Mucosa of descending colon (tissue), 3 donors: ENCODE data around the gene CMTM8. TPM values are rescaled to one million over a fixed set of nuclear protein-coding genes. Genes with fewer than 3 reads are reported as not detected.

Experiments used
- ATAC-seq: fragments of 200-7000 bp; cut with Tn5 transposase; one replicate; pipeline ENCODE4 v1.9.1; 2020; ENCODE audit warnings: mild to moderate bottlenecking, moderate library complexity
- DNase-seq, 3 donors: peaks; one replicate each; pipeline ENCODE4 v3.0.0-alpha.2; 2020
- H3K36me3 ChIP-seq: fragments of 200-600 bp; one replicate; pipeline ENCODE4 v1.8.0; 2021; ENCODE audit warnings: low read depth, mild to moderate bottlenecking
- H3K4me1 ChIP-seq: fragments of 200-600 bp; one replicate; pipeline ENCODE4 v1.8.0; 2021; ENCODE audit warnings: low read depth, mild to moderate bottlenecking
- H3K4me3 ChIP-seq: fragments of 200-600 bp; one replicate; pipeline ENCODE4 v1.8.0; 2021; ENCODE audit warnings: mild to moderate bottlenecking
- H3K9me3 ChIP-seq: fragments of 200-600 bp; one replicate; pipeline ENCODE4 v1.8.0; 2021; ENCODE audit warnings: mild to moderate bottlenecking
- CTCF ChIP-seq: fragments of 200-600 bp; IDR thresholded peaks from one replicate; pipeline ENCODE4 v1.8.0; 2022; ENCODE audit warnings: antibody characterized with exemption, mild to moderate bottlenecking
- intact Hi-C, 2 donors: fragments of 100-400 bp; cut with DNase I in 1 of 2; cut with micrococcal nuclease in 1 of 2; formaldehyde crosslinking; loops; one replicate each; pipeline versions ENCODE4 v1.11.0 to v1.11.1; 2022; cut with DNase I, micrococcal nuclease
- total RNA-seq, 3 donors: library from RNA; stranded (reverse); fragmentation: NEBNext Ultra II Directional in 2 of 3; extraction: Animal tissue kit (Norgen Biotek cat#: 25700) in 2 of 3; gene quantifications; one replicate each; pipeline versions ENCODE4 v1.2.1 to v1.2.4, GENCODE V29; 2021 to 2023
- donor health status: DM: no; HTN: no; CAD: no; lungs with moderate emphysema.
- donor health status: DM: no; HTN: no; CAD: no.
- donor health status: DM: no; HTN: yes; CAD: no.

The CMTM8 gene
- total RNA-seq, 3 donors from 2014 or later = 3.5 to 10.5 (median 8.4) TPM

- Histone ChIP-seq H3K9me3 (no peaks in the 10 kb centered on the region), H3K36me3 (no peaks in the 10 kb centered on the region), H3K4me1 (no peaks in the 10 kb centered on the region), H3K4me3 (no peak overlapping the region)
- intact Hi-C loops = loop anchor here in 1 of 2 donors (10.0 kb wide), 1 partner anchor 101 kb away; no protein-coding TSS in a partner anchor
- TF ChIP-seq CTCF = no peak
- DNase-seq = no peak
- ATAC-seq = no peak
Observed at GRCh38 chr3:32373844-32374243, 135.4 kb downstream of the CMTM8 start.

GRCh38 chr3:32374788-32375595, 136.5 kb downstream of the CMTM8 start:
- peak; percentile 76 for ATAC-seq
- no peak overlapping the region for H3K4me3 ChIP-seq
- TF ChIP-seq CTCF = peak; percentile 18
- intact Hi-C loops = loop anchor here (5.0 to 10.0 kb wide), 2 partner anchors 92 to 100 kb away; no protein-coding TSS in a partner anchor
- H3K4me1 ChIP-seq = no peaks in the 10 kb centered on the region
- H3K36me3 ChIP-seq = no peaks in the 10 kb centered on the region
- peak in 1 of 3 donors; percentile 94 for DNase-seq
- no peaks in the 10 kb centered on the region for H3K9me3 ChIP-seq

- intact Hi-C loops = loop anchor here (5.0 to 10.0 kb wide), 2 partner anchors 92 to 99 kb away; no protein-coding TSS in a partner anchor
- no peaks in the 10 kb centered on the region for H3K9me3 ChIP-seq
- no peak for TF ChIP-seq CTCF
- ATAC-seq (no peak), DNase-seq (no peak)
- no peaks in the 10 kb centered on the region for H3K36me3 ChIP-seq
- no peak overlapping the region for H3K4me3 ChIP-seq
- H3K4me1 ChIP-seq = no peaks in the 10 kb centered on the region
Observed at GRCh38 chr3:32375596-32375930, 137.1 kb downstream of the CMTM8 start.

- H3K4me1 ChIP-seq = no peaks in the 10 kb centered on the region
- intact Hi-C loops = loop anchor here (5.0 to 10.0 kb wide), 2 partner anchors 91 to 99 kb away; no protein-coding TSS in a partner anchor
- H3K4me3 ChIP-seq = no peak overlapping the region
- ATAC-seq (peak; percentile 64), DNase-seq (no peak)
- no peaks in the 10 kb centered on the region for H3K9me3 ChIP-seq
- TF ChIP-seq CTCF = no peak
- no peaks in the 10 kb centered on the region for H3K36me3 ChIP-seq
Observed at GRCh38 chr3:32376115-32376514, 137.6 kb downstream of the CMTM8 start.

- intact Hi-C loops = loop anchor here (5.0 to 10.0 kb wide), 2 partner anchors 87 to 95 kb away; no protein-coding TSS in a partner anchor
- no peak for DNase-seq
- Histone ChIP-seq H3K9me3 (no peaks in the 10 kb centered on the region), H3K4me3 (no peak overlapping the region), H3K4me1 (no peaks in the 10 kb centered on the region), H3K36me3 (no peaks in the 10 kb centered on the region)
- TF ChIP-seq CTCF = no peak
- no peak for ATAC-seq
Observed at GRCh38 chr3:32379831-32380500, 141.5 kb downstream of the CMTM8 start.
